AG04449 (cell line): ENCODE measurements around the gene DGKI.

Source experiments
- CTCF ChIA-PET: fragments of 350-600 bp; formaldehyde crosslinking; extraction: SDS; loops from one replicate; lab custom pipeline; 2021; ENCODE audit warnings: antibody characterized with exemption; lab: Yijun Ruan, JAX
- POLR2A ChIA-PET: fragments of 400-600, 350-600 bp; formaldehyde crosslinking; extraction: SDS; loops from one replicate; lab custom pipeline; 2020; ENCODE audit warnings: antibody characterized with exemption, inconsistent platforms; lab: Yijun Ruan, JAX
- DNase-seq: peaks from one replicate; pipeline ENCODE4 v3.0.0-alpha.2; 2010; ENCODE audit warnings: low read depth, low spot score
- H3K4me3 ChIP-seq: 2 replicates; pipeline ENCODE4 v1.5.1; 2011; ENCODE audit warnings: low read depth, mild to moderate bottlenecking, control low read depth, low read length
- CTCF ChIP-seq: IDR thresholded peaks from one replicate; pipeline ENCODE4 v1.5.1; 2011; ENCODE audit warnings: mild to moderate bottlenecking, moderate library complexity, low read length, control low read depth, inconsistent platforms; ENCODE audit not compliant: insufficient read depth; ENCODE audit errors: missing control alignments

Gene DGKI

GRCh38 chr7:137869260-137869659 is 22.5 kb upstream of the DGKI start:
- POLR2A ChIA-PET = interaction anchor here (0.6 kb wide), 1 partner anchor 19 kb away, joined by 3 read pairs; no protein-coding TSS in a partner anchor

GRCh38 chr7:137867289-137867688 is 20.5 kb upstream of the DGKI start:
- ChIA-PET CTCF (interaction anchor here (1.1 to 2.2 kb wide), 4 partner anchors 15 to 211 kb away, joined by 3 to 9 read pairs (median 3); no protein-coding TSS in a partner anchor), POLR2A (no interaction called here)
- TF ChIP-seq CTCF = no peak
- no peak for DNase-seq
- no peak overlapping the region for H3K4me3 ChIP-seq

More at GRCh38 chr7:137869260-137869659, 22.5 kb upstream of the DGKI start:
- CTCF ChIA-PET = no interaction called here
- DNase-seq = no peak
- H3K4me3 ChIP-seq = no peak overlapping the region
- TF ChIP-seq CTCF = no peak

- CTCF ChIA-PET = interaction anchor here (1.0 to 1.4 kb wide), 3 partner anchors 23 to 205 kb away, joined by 3 read pairs; no protein-coding TSS in a partner anchor
Observed at GRCh38 chr7:137865764-137866163, 19.0 kb upstream of the DGKI start.

DNA sequence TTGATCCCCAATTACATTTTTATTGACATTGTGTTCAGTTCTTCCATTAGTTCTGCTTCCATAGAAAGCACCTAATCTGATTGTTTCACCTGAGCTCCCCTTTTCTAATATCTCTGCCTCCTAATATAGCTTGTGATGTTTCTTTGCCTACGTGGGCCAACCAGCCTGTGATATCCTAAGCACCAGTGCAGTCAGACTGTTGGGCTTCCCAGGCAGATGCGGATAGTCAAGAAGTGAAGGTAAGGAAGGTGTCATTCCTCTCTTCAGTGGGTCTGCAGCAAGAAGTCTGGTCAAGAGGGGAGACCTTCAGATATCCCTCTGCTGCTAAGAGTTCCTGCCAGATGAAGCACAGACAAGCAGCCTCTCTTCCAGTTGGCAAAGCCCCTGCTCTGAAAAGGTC is 16.2 kb upstream of the DGKI start:
- no peak for TF ChIP-seq CTCF
- DNase-seq = no peak
- H3K4me3 ChIP-seq = no peak overlapping the region
- POLR2A ChIA-PET = no interaction called here
- CTCF ChIA-PET = interaction anchor here (1.0 to 1.3 kb wide), 2 partner anchors 140 to 209 kb away, joined by 3 read pairs; no protein-coding TSS in a partner anchor

More at GRCh38 chr7:137865764-137866163, 19.0 kb upstream of the DGKI start:
- DNase-seq = no peak
- no peak for TF ChIP-seq CTCF
- H3K4me3 ChIP-seq = no peak overlapping the region
- POLR2A ChIA-PET = no interaction called here

GRCh38 chr7:137862358-137862757 is 15.6 kb upstream of the DGKI start:
- CTCF ChIA-PET = interaction anchor here (1.0 to 1.3 kb wide), 2 partner anchors 140 to 208 kb away, joined by 3 read pairs; no protein-coding TSS in a partner anchor
- POLR2A ChIA-PET = no interaction called here
- no peak for TF ChIP-seq CTCF

GRCh38 chr7:137860542-137860941 is 13.8 kb upstream of the DGKI start:
- no peak for DNase-seq
- ChIA-PET POLR2A (no interaction called here), CTCF (no interaction called here)
- TF ChIP-seq CTCF = no peak
- no peak overlapping the region for H3K4me3 ChIP-seq

More at GRCh38 chr7:137862358-137862757, 15.6 kb upstream of the DGKI start:
- DNase-seq = no peak
- H3K4me3 ChIP-seq = no peak overlapping the region
